Nephron (organoid): ENCODE results near the gene TEX261.
A peak's percentile ranks its signal among the peaks of the same experiment; 100 is the strongest.

Experiments
- H3K27ac Mint-ChIP-seq, 3 experiments: 2 replicates each; pipeline ENCODE4 v1.8.0; 2020; ENCODE audit warnings: mixed read lengths in 3 of 3, mild to moderate bottlenecking in 2 of 3, moderate library complexity in 1 of 3
- H3K27me3 Mint-ChIP-seq: 2 replicates; pipeline ENCODE4 v1.8.0; 2021; ENCODE audit warnings: low read depth, mild to moderate bottlenecking, moderate library complexity, mixed read lengths
- H3K36me3 Mint-ChIP-seq: 2 replicates; pipeline ENCODE4 v1.8.0; 2020; ENCODE audit warnings: low read depth, mixed read lengths
- H3K4me1 Mint-ChIP-seq: 2 replicates; pipeline ENCODE4 v1.8.0; 2020; ENCODE audit warnings: mixed read lengths
- H3K4me3 Mint-ChIP-seq, 3 experiments: 2 replicates each; pipeline ENCODE4 v1.8.0; 2020; ENCODE audit warnings: mild to moderate bottlenecking in 3 of 3, mixed read lengths in 3 of 3, moderate library complexity in 2 of 3
- H3K9me3 Mint-ChIP-seq: 2 replicates; pipeline ENCODE4 v1.8.0; 2020; ENCODE audit warnings: mixed read lengths
- CTCF ChIP-seq, 3 experiments: fragments of 200-600 bp; sonication (generic); IDR thresholded peaks; one replicate each; pipeline ENCODE4 v1.5.0; 2021; ENCODE audit warnings: antibody characterized with exemption in 3 of 3; ENCODE audit not compliant: unreplicated experiment in 3 of 3

The TEX261 gene

GRCh38 chr2:70974592-70974991 is 20.1 kb downstream of the TEX261 start:
- Mint-ChIP-seq H3K27ac (no peak overlapping the region), H3K36me3 (no peaks in the 10 kb centered on the region), H3K27me3 (peaks cover 25% of the 10 kb centered on the region), H3K4me1 (peaks cover 16% of the 10 kb centered on the region), H3K4me3 (no peak overlapping the region), H3K9me3 (no peaks in the 10 kb centered on the region)
- TF ChIP-seq CTCF (IDR thresholded peaks at IDR 0.05; ENCODE audit: unreplicated experiment in 3 of 3): no peak

- Mint-ChIP-seq H3K36me3 (no peaks in the 10 kb centered on the region), H3K27me3 (peaks cover 89% of the 10 kb centered on the region), H3K9me3 (no peaks in the 10 kb centered on the region), H3K4me3 (no peak overlapping the region), H3K4me1 (peaks cover 7% of the 10 kb centered on the region), H3K27ac (no peak overlapping the region)
- TF ChIP-seq CTCF (IDR thresholded peaks at IDR 0.05; ENCODE audit: unreplicated experiment in 3 of 3): no peak
Measured at GRCh38 chr2:70967189-70967588, 27.5 kb downstream of the TEX261 start.

- TF ChIP-seq CTCF (IDR thresholded peaks at IDR 0.05; ENCODE audit: unreplicated experiment in 3 of 3): no peak
- no peaks in the 10 kb centered on the region for H3K36me3 Mint-ChIP-seq
- H3K27ac Mint-ChIP-seq: no peak overlapping the region
- no peaks in the 10 kb centered on the region for H3K9me3 Mint-ChIP-seq
- peaks cover 7% of the 10 kb centered on the region for H3K4me1 Mint-ChIP-seq
- H3K27me3 Mint-ChIP-seq: peaks cover 94% of the 10 kb centered on the region
- no peak overlapping the region for H3K4me3 Mint-ChIP-seq
Measured at GRCh38 chr2:70966681-70967080, 28.0 kb downstream of the TEX261 start.

- TF ChIP-seq CTCF (IDR thresholded peaks at IDR 0.05; ENCODE audit: unreplicated experiment in 3 of 3): no peak
- Mint-ChIP-seq H3K4me3 (peak overlapping the region in 2 of 3 experiments; percentile 73), H3K36me3 (no peaks in the 10 kb centered on the region), H3K27ac (no peak overlapping the region), H3K9me3 (no peaks in the 10 kb centered on the region), H3K4me1 (peaks cover 7% of the 10 kb centered on the region), H3K27me3 (peaks cover 95% of the 10 kb centered on the region)
Measured at GRCh38 chr2:70965506-70965905, 29.2 kb downstream of the TEX261 start.

- peaks cover 7% of the 10 kb centered on the region for H3K4me1 Mint-ChIP-seq
- no peaks in the 10 kb centered on the region for H3K36me3 Mint-ChIP-seq
- peak; percentile 68 to 75 (median 73) for TF ChIP-seq CTCF (IDR thresholded peaks at IDR 0.05; ENCODE audit: unreplicated experiment in 3 of 3)
- H3K9me3 Mint-ChIP-seq: no peaks in the 10 kb centered on the region
- peaks cover 92% of the 10 kb centered on the region for H3K27me3 Mint-ChIP-seq
- H3K4me3 Mint-ChIP-seq: peak overlapping the region; percentile 58 to 73 (median 73)
- H3K27ac Mint-ChIP-seq: no peak overlapping the region
Measured at GRCh38 chr2:70964596-70965386, 29.9 kb downstream of the TEX261 start.

GRCh38 chr2:70964133-70964532 is 30.5 kb downstream of the TEX261 start:
- H3K36me3 Mint-ChIP-seq: no peaks in the 10 kb centered on the region
- no peak overlapping the region for H3K4me3 Mint-ChIP-seq
- peaks cover 7% of the 10 kb centered on the region for H3K4me1 Mint-ChIP-seq
- H3K27me3 Mint-ChIP-seq: peaks cover 86% of the 10 kb centered on the region
- no peak for TF ChIP-seq CTCF (IDR thresholded peaks at IDR 0.05; ENCODE audit: unreplicated experiment in 3 of 3)
- H3K9me3 Mint-ChIP-seq: no peaks in the 10 kb centered on the region
- no peak overlapping the region for H3K27ac Mint-ChIP-seq
